ENCODE measurements around the gene RPS2.

DNA sequence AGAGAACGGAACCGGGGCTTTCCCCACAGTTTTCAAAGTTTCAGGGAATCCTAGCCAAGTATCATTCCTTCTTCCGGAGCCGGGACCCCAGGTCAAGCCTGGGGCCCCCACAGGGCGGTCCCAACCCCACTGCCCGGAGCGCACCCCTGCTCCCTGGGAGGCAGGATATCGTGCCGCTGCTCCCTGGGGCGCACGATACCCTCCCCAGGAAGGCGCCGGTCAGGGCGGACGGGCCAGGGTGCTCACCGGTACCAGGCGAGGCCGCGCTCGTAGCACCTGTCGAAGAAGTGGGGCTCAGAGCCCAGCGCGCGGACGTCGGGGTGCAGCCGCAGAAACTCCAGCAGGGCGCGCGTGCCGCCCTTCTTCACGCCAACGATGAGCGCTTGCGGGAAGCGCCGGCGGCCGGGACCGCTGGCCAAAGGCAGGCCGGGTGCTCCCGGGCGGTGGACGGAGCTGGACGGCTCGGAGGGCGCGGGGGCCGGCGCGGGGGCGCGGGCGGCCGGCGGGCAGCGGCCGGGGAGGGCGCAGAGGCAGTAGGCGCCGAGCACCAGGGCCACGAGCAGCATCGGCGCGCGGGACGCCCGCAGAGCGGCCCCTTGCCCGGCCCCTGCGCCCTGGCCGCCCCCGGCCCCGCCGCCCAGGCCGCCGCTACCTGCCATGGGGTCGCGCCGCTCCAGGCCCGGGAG, 46.8 kb downstream of the RPS2 start:
- TF ChIP-seq, protein P1, sequence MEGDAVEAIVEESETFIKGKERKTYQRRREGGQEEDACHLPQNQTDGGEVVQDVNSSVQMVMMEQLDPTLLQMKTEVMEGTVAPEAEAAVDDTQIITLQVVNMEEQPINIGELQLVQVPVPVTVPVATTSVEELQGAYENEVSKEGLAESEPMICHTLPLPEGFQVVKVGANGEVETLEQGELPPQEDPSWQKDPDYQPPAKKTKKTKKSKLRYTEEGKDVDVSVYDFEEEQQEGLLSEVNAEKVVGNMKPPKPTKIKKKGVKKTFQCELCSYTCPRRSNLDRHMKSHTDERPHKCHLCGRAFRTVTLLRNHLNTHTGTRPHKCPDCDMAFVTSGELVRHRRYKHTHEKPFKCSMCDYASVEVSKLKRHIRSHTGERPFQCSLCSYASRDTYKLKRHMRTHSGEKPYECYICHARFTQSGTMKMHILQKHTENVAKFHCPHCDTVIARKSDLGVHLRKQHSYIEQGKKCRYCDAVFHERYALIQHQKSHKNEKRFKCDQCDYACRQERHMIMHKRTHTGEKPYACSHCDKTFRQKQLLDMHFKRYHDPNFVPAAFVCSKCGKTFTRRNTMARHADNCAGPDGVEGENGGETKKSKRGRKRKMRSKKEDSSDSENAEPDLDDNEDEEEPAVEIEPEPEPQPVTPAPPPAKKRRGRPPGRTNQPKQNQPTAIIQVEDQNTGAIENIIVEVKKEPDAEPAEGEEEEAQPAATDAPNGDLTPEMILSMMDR (IDR thresholded peaks at IDR 0.05; ENCODE audit: low read length), result no peak
- TF ChIP-seq EZH2 (IDR thresholded peaks at IDR 0.05; ENCODE audit: borderline replicate concordance, low read length), result no peak

All from OCI-LY1 (cell line).